DND-41 (cell line): ENCODE data around the gene MLXIPL.

Experiments used
- ATAC-seq: fragments of 200-7000 bp; cut with Tn5 transposase; 3 replicates; pipeline ENCODE4 v1.9.1; 2021; ENCODE audit warnings: low read depth; ENCODE audit not compliant: insufficient read depth
- DNase-seq: peaks from one replicate; pipeline ENCODE4 v3.0.0-alpha.2; 2020
- H2AFZ ChIP-seq: 2 replicates; pipeline ENCODE4 v1.6.0; 2012; ENCODE audit warnings: low read depth, low read length
- H3K27ac ChIP-seq: 2 replicates; pipeline ENCODE4 v1.5.1; 2012; ENCODE audit warnings: low read length, inconsistent platforms
- H3K27me3 ChIP-seq: fragments of 200-600 bp; sonication (generic); 2 replicates; pipeline ENCODE4 v1.6.0; 2012; ENCODE audit warnings: low read length, mild to moderate bottlenecking, inconsistent platforms; ENCODE audit not compliant: insufficient read depth, poor library complexity
- H3K36me3 ChIP-seq: 2 replicates; pipeline ENCODE4 v1.5.1; 2012; ENCODE audit warnings: low read length, inconsistent platforms; ENCODE audit not compliant: insufficient read depth
- H3K4me1 ChIP-seq: 2 replicates; pipeline ENCODE4 v1.5.1; 2012; ENCODE audit warnings: mild to moderate bottlenecking, low read length; ENCODE audit not compliant: insufficient read depth
- H3K4me2 ChIP-seq: 2 replicates; pipeline ENCODE4 v1.6.0; 2012; ENCODE audit warnings: mild to moderate bottlenecking, moderate library complexity, low read length, inconsistent platforms; ENCODE audit not compliant: insufficient read depth
- H3K4me3 ChIP-seq, 2 experiments: fragments of 200-600 bp in 1 of 2; shearing (Covaris generic) in 1 of 2; 2 replicates each; pipeline ENCODE4 v1.5.1; 2012 to 2016; ENCODE audit warnings: inconsistent platforms in 2 of 2, low read length in 2 of 2, mild to moderate bottlenecking in 2 of 2, low read depth in 1 of 2, moderate library complexity in 1 of 2
- H3K79me2 ChIP-seq: 2 replicates; pipeline ENCODE4 v1.6.0; 2012; ENCODE audit warnings: low read length, inconsistent platforms; ENCODE audit not compliant: insufficient read depth
- H3K9ac ChIP-seq: 2 replicates; pipeline ENCODE4 v1.6.0; 2012; ENCODE audit warnings: low read depth, mild to moderate bottlenecking, inconsistent platforms, low read length, moderate library complexity
- H3K9me3 ChIP-seq: 2 replicates; pipeline ENCODE4 v1.5.1; 2012; ENCODE audit warnings: low read length, moderate library complexity, mild to moderate bottlenecking, inconsistent platforms; ENCODE audit not compliant: insufficient read depth, severe bottlenecking
- H4K20me1 ChIP-seq: 2 replicates; pipeline ENCODE4 v1.6.0; 2012; ENCODE audit warnings: low read length; ENCODE audit not compliant: insufficient read depth
- EZH2 ChIP-seq: IDR thresholded peaks from 3 replicates; pipeline ENCODE4 v1.6.1; 2012; ENCODE audit warnings: borderline replicate concordance, low read depth, mild to moderate bottlenecking, moderate library complexity, low read length, inconsistent platforms; ENCODE audit not compliant: severe bottlenecking
- TF ChIP-seq, protein P1 (sequence below): IDR thresholded peaks from 2 replicates; pipeline ENCODE4 v1.5.1; 2012; ENCODE audit warnings: borderline replicate concordance, low read length, moderate library complexity, mild to moderate bottlenecking; ENCODE audit not compliant: poor library complexity, severe bottlenecking; ENCODE audit errors: extremely low read depth

Gene MLXIPL

DNA sequence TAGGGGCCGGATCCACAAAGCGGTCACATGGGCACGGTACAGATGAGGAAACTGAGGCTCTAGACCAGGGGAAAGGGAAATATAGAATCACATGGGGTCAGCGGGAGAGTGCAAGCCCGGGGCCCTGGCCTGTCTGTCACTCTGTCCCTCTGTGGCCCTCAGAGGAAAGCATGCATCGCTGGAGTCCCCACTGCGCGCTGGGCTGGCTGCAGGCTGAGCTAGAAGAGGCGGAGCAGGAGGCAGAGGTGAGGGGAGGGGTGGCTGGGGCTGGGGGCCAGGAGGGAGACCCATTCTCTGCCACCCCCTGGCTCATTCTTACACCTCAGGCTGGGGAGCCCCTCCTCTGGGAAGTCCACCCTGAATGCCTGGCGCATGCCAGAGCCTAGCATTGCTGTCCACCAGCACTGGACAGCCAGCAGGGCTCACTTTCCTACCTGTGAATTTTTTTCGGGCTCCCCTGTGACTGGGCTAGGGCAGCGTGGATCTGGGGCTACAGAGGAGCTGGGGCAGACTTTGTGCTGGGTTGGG, 45.6 kb upstream of the MLXIPL start:
- no peak overlapping the region for H2AFZ ChIP-seq
- H3K4me1 ChIP-seq, result peaks cover 11% of the 10 kb centered on the region
- H3K27ac ChIP-seq, result no peak overlapping the region
- H3K27me3 ChIP-seq, result peaks cover 6% of the 10 kb centered on the region
- no peaks in the 10 kb centered on the region for H3K36me3 ChIP-seq
- no peak for ATAC-seq
- no peak for DNase-seq
- no peaks in the 10 kb centered on the region for H3K9me3 ChIP-seq
- no peak overlapping the region for H3K4me2 ChIP-seq
- H3K79me2 ChIP-seq, result no peaks in the 10 kb centered on the region
- no peak for TF ChIP-seq EZH2
- TF ChIP-seq, protein P1, sequence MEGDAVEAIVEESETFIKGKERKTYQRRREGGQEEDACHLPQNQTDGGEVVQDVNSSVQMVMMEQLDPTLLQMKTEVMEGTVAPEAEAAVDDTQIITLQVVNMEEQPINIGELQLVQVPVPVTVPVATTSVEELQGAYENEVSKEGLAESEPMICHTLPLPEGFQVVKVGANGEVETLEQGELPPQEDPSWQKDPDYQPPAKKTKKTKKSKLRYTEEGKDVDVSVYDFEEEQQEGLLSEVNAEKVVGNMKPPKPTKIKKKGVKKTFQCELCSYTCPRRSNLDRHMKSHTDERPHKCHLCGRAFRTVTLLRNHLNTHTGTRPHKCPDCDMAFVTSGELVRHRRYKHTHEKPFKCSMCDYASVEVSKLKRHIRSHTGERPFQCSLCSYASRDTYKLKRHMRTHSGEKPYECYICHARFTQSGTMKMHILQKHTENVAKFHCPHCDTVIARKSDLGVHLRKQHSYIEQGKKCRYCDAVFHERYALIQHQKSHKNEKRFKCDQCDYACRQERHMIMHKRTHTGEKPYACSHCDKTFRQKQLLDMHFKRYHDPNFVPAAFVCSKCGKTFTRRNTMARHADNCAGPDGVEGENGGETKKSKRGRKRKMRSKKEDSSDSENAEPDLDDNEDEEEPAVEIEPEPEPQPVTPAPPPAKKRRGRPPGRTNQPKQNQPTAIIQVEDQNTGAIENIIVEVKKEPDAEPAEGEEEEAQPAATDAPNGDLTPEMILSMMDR, result no peak
- no peak overlapping the region for H3K9ac ChIP-seq
- no peaks in the 10 kb centered on the region for H4K20me1 ChIP-seq
- no peak overlapping the region for H3K4me3 ChIP-seq

DNA sequence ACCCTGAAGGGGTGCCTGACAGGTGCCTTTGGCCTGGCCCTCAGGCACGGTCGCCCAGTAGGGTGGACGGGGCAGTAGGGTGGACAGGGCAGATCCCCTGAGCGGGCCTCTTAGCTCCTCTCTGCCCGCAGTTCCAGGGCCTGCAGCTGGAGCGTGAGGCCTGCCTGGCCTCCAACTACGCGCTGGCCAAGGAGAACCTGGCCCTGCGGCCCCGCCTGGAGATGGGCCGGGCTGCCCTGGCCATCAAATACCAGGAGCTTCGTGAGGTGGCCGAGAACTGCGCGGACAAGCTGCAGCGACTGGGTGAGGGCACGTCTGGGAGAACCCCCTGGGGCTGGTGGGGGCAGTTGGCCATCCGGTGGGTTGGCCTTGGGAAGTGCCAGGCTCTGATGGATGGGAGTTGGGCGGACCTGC, 45.0 kb upstream of the MLXIPL start:
- no peak for ATAC-seq
- Histone ChIP-seq H3K79me2 (no peaks in the 10 kb centered on the region), H3K36me3 (no peaks in the 10 kb centered on the region), H3K9me3 (no peaks in the 10 kb centered on the region), H3K4me1 (peaks cover 11% of the 10 kb centered on the region), H3K27me3 (peaks cover 6% of the 10 kb centered on the region), H2AFZ (no peak overlapping the region), H3K4me3 (no peak overlapping the region), H3K27ac (no peak overlapping the region), H3K4me2 (no peak overlapping the region), H4K20me1 (no peaks in the 10 kb centered on the region), H3K9ac (no peak overlapping the region)
- DNase-seq, result no peak
- TF ChIP-seq EZH2, result no peak

DNA sequence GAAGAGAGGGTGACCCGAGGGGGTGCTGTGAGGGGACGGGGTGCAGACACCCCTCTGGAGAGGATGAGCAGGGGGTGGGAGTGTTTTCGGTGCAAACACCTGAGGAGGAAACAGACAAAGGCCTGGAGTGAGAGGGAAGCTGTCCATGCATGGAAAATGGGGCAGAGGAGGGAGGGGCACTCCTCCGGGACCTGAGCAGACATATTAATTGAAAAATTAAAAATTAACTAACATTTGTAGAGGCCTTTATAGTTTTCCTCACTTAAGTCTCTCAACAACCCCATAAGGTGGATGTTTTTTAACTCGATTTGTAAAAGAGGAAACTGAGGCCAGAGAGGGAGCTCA, 44.5 kb upstream of the MLXIPL start:
- Histone ChIP-seq H3K9me3 (no peaks in the 10 kb centered on the region), H3K4me1 (peaks cover 11% of the 10 kb centered on the region), H4K20me1 (no peaks in the 10 kb centered on the region), H3K4me3 (peak overlapping the region in 1 of 2 experiments; percentile 56; a peak in 2 of 4 replicates), H3K4me2 (peak overlapping the region; percentile 76), H2AFZ (no peak overlapping the region), H3K27ac (no peak overlapping the region), H3K79me2 (no peaks in the 10 kb centered on the region), H3K36me3 (no peaks in the 10 kb centered on the region), H3K9ac (peak overlapping the region; percentile 59; the same call in 1 of the 2 replicates), H3K27me3 (peaks cover 6% of the 10 kb centered on the region)
- TF ChIP-seq EZH2, result no peak
- TF ChIP-seq, protein P1, result no peak
- no peak for ATAC-seq
- no peak for DNase-seq

DNA sequence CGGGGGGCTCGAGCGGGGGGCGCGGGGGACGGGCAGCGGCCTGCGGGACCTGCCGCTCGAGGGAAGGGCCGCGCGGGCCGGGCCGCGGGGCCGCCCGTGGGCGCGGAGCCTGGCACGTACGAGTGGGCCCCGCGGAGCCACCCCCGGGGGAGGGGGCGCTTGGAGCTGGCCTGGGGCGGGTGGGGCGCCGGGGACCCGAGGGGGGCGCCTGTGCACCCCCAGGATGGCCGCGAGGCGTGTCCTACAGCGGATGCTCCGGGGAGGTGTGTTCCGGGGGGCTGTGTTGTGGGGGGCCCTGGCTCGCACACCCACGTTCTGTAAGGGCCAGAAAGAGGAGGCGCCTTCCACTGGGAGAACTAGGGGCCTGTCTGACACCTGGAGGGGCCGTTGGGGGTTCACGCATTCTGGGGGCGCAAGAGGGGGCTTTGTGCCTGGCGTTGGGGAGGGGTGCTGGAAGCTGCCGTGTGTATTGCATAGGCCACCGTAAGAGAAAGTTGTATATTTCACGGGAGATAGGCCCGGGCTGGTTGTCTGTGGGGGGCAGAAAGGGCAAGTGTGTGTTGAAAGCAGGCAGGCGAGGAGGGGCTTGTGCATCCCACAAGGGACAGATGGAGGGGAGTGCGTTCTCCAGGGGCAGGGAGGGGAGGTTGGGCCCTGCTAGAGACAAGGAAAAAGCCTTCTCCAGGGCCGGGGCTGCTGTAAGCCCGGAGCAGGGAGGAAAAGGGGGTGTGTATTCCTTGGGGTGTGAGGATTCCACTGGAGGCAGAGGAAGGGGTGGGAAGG, 44.0 kb upstream of the MLXIPL start:
- Histone ChIP-seq H3K27ac (no peak overlapping the region), H3K4me2 (peak overlapping the region; percentile 76)
- no peak for DNase-seq

More for the DNA sequence above, 44.0 kb upstream of the MLXIPL start:
- peak overlapping the region; percentile 56; the same call in 1 of the 2 replicates for H2AFZ ChIP-seq
- peaks cover 11% of the 10 kb centered on the region for H3K4me1 ChIP-seq
- peak overlapping the region; percentile 2 to 56; a peak in 3 of 4 replicates for H3K4me3 ChIP-seq
- no peaks in the 10 kb centered on the region for H3K9me3 ChIP-seq
- H3K27me3 ChIP-seq, result peaks cover 6% of the 10 kb centered on the region
- H3K79me2 ChIP-seq, result no peaks in the 10 kb centered on the region
- H4K20me1 ChIP-seq, result no peaks in the 10 kb centered on the region
- H3K9ac ChIP-seq, result peak overlapping the region; percentile 59
- TF ChIP-seq EZH2, result no peak
- TF ChIP-seq, protein P1, result no peak
- no peak for ATAC-seq
- no peaks in the 10 kb centered on the region for H3K36me3 ChIP-seq
